Measurements from ENCODE around the gene SLC27A1. TPM values are rescaled to one million over a fixed set of nuclear protein-coding genes. Genes with fewer than 3 reads are reported as not detected.

Gene SLC27A1
- total and polyA plus RNA-seq, 9 of the 15 experiments (the other 6 are each of a cell fraction or from before 2014, with no cell fraction given) = 0.06 to 3.0 (median 1.1) TPM

- H3K4me1 ChIP-seq (replicated peaks in 1 of 2; ENCODE audit: control insufficient read depth in 2 of 2, insufficient read depth in 2 of 2, low read length in 2 of 2) = peaks cover 0 to 21% of the 10 kb centered on the region in 2 experiments; a peak in 3 of 5 replicates
- H4K20me1 ChIP-seq (replicated peaks; ENCODE audit: control insufficient read depth, insufficient read depth, low read length) = no peaks in the 10 kb centered on the region
- ChIA-PET CTCF (ENCODE audit: low intra/inter-chr PET ratio) (no interaction called here), POLR2A (interaction anchor here (1.3 to 2.0 kb wide), 3 partner anchors 10 to 63 kb away, joined by 4 read pairs; no protein-coding TSS in a partner anchor)
- no peak for DNase-seq (ENCODE audit: extremely low read depth in 1 of 4, low spot score in 3 of 4)
- no TSS peak for BruUV-seq (replicated peaks)
- in situ Hi-C loops (cut with MboI) = no loop called here
- peaks cover 0 to 11% of the 10 kb centered on the region in 2 experiments; a peak in 1 of 5 replicates for H3K27me3 ChIP-seq (ENCODE audit: control insufficient read depth in 2 of 2, insufficient read depth in 2 of 2, low read length in 2 of 2)
- intact Hi-C loops (cut with micrococcal nuclease) = no loop called here
- no peak overlapping the region for H2AFZ ChIP-seq (ENCODE audit: low read depth, low read length)
- H3K36me3 ChIP-seq (ENCODE audit: control insufficient read depth, insufficient read depth, low read length) = no peaks in the 10 kb centered on the region
- no peak overlapping the region for H3K4me2 ChIP-seq (ENCODE audit: insufficient read depth, low read length)
- TF ChIP-seq HDAC2 (IDR thresholded peaks at IDR 0.05) = 0 out of 2 replicates have a peak, but pooled peaks have one; percentile 14
- TF ChIP-seq NFIX (CRISPR knock-in tag; IDR thresholded peaks at IDR 0.05; ENCODE audit: low read depth) = no peak
- TF ChIP-seq MAFK (IDR thresholded peaks at IDR 0.05; ENCODE audit: low read length) = no peak
- no peak for TF ChIP-seq ZFP30 (CRISPR knock-in tag; IDR thresholded peaks at IDR 0.05; ENCODE audit: borderline replicate concordance)
- TF ChIP-seq, protein P1, sequence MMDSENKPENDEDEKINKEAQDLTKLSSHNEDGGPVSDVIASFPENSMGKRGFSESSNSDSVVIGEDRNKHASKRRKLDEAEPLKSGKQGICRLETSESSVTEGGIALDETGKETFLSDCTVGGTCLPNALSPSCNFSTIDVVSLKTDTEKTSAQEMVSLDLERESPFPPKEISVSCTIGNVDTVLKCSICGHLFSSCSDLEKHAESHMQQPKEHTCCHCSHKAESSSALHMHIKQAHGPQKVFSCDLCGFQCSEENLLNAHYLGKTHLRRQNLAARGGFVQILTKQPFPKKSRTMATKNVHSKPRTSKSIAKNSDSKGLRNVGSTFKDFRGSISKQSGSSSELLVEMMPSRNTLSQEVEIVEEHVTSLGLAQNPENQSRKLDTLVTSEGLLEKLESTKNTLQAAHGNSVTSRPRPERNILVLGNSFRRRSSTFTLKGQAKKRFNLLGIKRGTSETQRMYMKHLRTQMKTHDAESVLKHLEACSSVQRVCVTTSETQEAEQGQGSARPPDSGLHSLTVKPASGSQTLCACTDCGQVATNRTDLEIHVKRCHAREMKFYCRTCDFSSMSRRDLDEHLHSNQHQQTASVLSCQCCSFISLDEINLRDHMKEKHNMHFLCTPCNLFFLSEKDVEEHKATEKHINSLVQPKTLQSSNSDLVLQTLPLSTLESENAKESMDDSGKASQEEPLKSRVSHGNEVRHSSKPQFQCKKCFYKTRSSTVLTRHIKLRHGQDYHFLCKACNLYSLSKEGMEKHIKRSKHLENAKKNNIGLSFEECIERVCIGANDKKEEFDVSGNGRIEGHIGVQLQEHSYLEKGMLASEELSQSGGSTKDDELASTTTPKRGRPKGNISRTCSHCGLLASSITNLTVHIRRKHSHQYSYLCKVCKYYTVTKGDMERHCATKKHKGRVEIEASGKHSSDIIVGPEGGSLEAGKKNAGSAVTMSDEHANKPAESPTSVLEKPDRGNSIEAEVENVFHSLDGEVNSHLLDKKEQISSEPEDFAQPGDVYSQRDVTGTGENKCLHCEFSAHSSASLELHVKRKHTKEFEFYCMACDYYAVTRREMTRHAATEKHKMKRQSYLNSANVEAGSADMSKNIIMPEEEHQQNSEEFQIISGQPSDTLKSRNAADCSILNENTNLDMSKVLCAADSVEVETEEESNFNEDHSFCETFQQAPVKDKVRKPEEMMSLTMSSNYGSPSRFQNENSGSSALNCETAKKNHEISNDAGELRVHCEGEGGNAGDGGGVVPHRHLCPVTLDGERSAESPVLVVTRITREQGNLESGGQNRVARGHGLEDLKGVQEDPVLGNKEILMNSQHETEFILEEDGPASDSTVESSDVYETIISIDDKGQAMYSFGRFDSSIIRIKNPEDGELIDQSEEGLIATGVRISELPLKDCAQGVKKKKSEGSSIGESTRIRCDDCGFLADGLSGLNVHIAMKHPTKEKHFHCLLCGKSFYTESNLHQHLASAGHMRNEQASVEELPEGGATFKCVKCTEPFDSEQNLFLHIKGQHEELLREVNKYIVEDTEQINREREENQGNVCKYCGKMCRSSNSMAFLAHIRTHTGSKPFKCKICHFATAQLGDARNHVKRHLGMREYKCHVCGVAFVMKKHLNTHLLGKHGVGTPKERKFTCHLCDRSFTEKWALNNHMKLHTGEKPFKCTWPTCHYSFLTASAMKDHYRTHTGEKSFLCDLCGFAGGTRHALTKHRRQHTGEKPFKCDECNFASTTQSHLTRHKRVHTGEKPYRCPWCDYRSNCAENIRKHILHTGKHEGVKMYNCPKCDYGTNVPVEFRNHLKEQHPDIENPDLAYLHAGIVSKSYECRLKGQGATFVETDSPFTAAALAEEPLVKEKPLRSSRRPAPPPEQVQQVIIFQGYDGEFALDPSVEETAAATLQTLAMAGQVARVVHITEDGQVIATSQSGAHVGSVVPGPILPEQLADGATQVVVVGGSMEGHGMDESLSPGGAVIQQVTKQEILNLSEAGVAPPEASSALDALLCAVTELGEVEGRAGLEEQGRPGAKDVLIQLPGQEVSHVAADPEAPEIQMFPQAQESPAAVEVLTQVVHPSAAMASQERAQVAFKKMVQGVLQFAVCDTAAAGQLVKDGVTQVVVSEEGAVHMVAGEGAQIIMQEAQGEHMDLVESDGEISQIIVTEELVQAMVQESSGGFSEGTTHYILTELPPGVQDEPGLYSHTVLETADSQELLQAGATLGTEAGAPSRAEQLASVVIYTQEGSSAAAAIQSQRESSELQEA (IDR thresholded peaks at IDR 0.05; ENCODE audit: low read depth) = no peak
- TF ChIP-seq RBM25 (IDR thresholded peaks at IDR 0.05; ENCODE audit: low read depth, low read length, severe bottlenecking) = peak; percentile 92
- TF ChIP-seq KDM1A (IDR thresholded peaks at IDR 0.05) = peak; percentile 53 to 67; a peak in 3 of 4 replicates
- no peak for TF ChIP-seq RFX1 (IDR thresholded peaks at IDR 0.05)
- TF ChIP-seq HLTF (IDR thresholded peaks at IDR 0.05) = peak; percentile 93
- TF ChIP-seq BCOR (IDR thresholded peaks at IDR 0.05) = peak; percentile 90; the same call in 1 of the 2 replicates
- TF ChIP-seq ADNP (tag; IDR thresholded peaks at IDR 0.05) = peak; percentile 79
- peak in 1 of 2 experiments; percentile 77; a peak in 2 of 4 replicates for TF ChIP-seq RCOR1 (IDR thresholded peaks at IDR 0.05; ENCODE audit: borderline replicate concordance in 1 of 2, low read depth in 2 of 2, low read length in 2 of 2)
- peak; percentile 64; the same call in 1 of the 2 replicates for TF ChIP-seq CBX1 (IDR thresholded peaks at IDR 0.05; ENCODE audit: low read depth)
- TF ChIP-seq CHD4 (IDR thresholded peaks at IDR 0.05; ENCODE audit: insufficient read depth, insufficient replicate concordance, low read depth, low read length, poor library complexity, severe bottlenecking) = peak; percentile 7
- TF ChIP-seq MAX (CRISPR knock-in tag; IDR thresholded peaks at IDR 0.05) = 0 out of 2 replicates have a peak, but pooled peaks have one; percentile 13
- TF ChIP-seq SMARCA5 (IDR thresholded peaks at IDR 0.05) = peak; percentile 95
- TF ChIP-seq CBX3 (IDR thresholded peaks at IDR 0.05; ENCODE audit: borderline replicate concordance in 1 of 2, low read length in 2 of 2) = peak in 1 of 2 experiments; percentile 85; a peak in 2 of 3 replicates
- no peak for FAIRE-seq
- no peaks in the 10 kb centered on the region for H3K79me2 ChIP-seq (ENCODE audit: control insufficient read depth, insufficient read depth, low read length)
- H3K27ac ChIP-seq (ENCODE audit: extremely low read depth, low read depth, low read length) = no peak overlapping the region
- H3K4me3 ChIP-seq = no peak overlapping the region
- H3K9ac ChIP-seq (ENCODE audit: insufficient read depth in 1 of 2, low read depth in 2 of 2, low read length in 2 of 2) = no peak overlapping the region
- WGBS (ENCODE audit: insufficient coverage, low coverage, missing lambda C conversion rate) = 2% methylated on average over 3 of the region's 3 CpGs
- ATAC-seq = no peak
- no peaks in the 10 kb centered on the region for H3K9me3 ChIP-seq (replicated peaks; ENCODE audit: control insufficient read depth, insufficient read depth, low read depth, low read length)
- no peaks in the 10 kb centered on the region for H3K9me1 ChIP-seq (ENCODE audit: control insufficient read depth, insufficient read depth, low read length)
Measured at GRCh38 chr19:17528610-17529009, 58.3 kb downstream of the SLC27A1 start.
